Mucosa of gallbladder (tissue), 1 donor: ENCODE results near the gene NSUN7. TPM values are rescaled to one million over a fixed set of nuclear protein-coding genes. Genes with fewer than 3 reads are reported as not detected.
"Not testable (repeated sequence)": the region's sequence is repeated elsewhere in the genome, so short reads cannot be mapped to it uniquely, and the experiment has no call there.

Source experiments
- DNase-seq: peaks from one replicate; pipeline ENCODE4 v3.0.0-alpha.2; 2020; ENCODE audit warnings: low spot score
- total RNA-seq: library from RNA; stranded (reverse); gene quantifications from one replicate; pipeline ENCODE4 v1.2.1, GENCODE V29; 2021
- donor health status: DM: no; HTN: no; CAD: no.

Gene NSUN7
- total RNA-seq, 1 donor from 2014 or later: 5.6 TPM

DNA sequence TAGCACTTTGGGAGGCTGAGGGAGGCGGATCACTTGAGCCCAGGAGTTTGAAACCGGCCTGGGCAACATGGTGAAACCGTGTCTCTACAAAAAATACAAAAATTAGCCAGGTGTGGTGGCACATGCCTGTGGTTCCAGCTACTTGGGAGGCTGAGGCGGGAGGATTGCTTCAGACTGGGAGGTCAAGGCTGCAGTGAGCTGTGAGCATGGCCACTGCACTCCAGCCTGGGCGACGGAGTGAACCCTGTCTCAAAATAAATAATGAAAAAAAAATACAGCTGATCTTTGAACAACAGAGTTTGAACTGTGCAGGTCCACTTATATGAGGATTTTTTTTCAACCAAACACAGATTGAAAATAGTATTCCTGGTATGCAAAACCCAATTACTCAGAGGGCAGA is 67.4 kb downstream of the NSUN7 start:
- not testable (repeated sequence) for DNase-seq

DNA sequence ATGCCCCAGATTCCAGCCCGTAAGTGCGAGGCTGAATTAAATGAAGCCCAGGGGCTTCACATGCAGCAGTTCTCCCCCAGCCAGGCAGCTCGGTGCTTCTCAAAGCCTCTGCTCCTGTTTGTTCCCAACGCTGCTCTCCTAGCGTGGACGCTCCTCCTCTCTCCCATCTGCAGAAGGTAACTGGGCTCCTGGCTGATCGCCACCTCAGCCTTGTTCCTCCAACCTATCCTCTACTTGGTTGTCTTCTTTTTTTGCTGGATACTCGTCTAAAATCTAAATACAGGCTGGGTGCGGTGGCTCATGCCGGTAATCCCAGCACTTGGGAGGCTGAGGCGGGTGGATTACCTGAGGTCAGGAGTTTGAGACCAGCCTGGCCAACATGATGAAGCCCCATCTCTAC is 70.3 kb downstream of the NSUN7 start:
- no peak for DNase-seq

DNA sequence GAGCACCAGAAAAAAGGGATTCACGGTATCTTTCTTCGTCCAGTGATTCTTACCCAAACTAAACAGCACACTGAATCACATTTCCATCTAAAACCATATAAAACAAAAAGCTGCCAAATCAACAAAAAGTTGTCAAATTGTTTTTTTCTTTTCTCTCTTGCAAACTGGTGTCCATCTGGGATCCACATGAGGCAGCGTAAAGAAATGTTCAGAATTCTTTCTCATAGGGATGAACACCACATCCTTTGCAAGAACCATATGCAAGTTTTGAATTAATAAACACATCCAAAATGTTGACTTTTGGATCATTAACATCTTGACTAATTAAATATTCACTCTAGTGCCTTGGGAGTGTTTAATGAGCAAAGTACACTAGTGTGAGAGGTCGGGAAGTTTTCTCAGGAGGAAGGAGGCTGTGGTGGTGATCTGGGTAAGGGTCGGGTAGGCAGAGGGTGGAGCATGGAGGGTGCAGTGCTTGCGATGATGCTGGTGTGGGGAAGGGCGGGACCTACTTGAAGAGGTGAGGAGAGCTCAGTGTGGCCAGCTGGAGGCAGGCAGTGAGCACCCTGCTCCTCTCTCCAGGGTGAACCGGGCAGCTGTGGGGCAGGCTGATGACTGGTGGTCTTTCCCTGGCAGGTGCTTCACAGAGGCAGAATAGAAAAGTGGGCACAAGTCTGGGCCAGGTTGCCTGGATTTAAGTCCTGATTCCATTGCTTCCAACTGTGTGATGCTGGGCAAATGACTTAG is 72.8 kb downstream of the NSUN7 start:
- no peak for DNase-seq

DNA sequence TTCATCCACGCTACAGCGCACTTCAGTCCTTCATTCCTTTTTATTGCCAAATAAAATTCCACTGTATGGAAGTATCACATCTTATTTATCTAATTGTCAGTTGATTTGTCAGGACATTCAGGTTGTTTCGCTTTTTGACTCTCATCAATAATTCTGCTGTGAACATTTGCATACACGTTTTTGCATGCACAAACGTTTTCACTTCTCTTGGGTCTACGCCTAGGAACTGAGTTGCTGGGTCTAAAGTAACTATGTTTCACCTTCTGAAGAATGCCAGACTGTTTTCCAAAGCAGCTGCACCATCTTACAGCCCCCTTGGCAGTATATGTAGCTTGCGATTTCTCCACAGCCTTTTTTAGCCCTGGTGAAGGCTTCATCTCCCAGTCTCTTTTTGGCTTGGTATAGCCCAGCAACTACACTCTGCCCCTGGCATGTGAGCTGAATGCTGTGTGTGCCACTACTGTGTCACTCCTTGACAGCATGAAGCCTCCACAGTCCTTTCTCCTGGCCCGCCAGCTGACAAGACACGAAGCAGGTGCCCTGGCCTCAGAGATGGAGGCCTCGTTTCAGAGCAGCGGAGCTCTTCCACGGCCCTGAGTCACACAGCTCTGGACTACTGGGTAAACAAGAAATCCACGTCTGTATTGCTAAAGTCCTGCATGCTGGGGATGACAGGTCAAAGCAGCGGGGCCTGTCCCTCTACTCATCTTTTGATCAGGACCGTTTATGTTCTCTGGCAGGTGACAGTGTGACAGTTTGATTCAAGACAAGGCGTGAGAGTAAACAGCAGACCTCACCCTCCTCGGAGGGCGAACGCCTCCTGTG is 75.5 kb downstream of the NSUN7 start:
- no peak for DNase-seq

DNA sequence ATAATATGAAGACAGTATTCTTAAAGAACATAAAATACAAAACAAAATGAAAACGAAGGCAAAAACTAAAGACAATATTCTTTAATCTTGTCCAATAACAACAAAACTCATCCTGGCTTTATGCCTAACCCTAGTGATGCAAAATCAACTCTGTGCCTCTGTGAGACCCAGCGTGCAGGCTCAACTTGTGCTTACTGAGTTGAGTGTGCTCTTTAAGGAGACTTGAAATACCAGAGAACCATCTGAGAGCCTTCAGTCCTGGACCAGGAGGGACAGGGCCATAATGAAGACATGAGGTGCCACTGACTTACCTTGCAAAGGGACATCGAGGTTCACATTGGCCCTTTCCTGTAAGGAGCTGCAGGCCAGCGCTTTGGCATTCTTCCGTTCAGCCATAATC is 77.1 kb downstream of the NSUN7 start:
- no peak for DNase-seq

DNA sequence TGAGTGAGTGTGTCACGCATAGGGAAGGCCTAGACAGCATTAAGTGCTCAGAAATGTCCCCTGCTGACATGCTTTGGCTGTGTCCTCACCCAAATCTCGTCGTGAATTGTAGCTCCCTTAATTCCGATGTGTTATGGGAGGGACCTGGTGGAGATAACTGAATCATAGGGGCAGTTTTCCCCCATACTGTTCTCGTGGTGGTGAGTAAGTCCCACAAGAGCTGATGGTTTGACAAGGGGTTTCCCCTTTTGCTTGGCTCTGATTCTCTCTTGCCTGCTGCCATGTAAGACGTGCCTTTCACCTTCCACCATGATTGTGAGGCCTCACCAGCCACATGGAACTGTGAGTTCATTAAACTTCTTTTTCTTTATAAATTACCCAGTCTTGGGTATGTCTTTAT is 78.0 kb downstream of the NSUN7 start:
- no peak for DNase-seq

DNA sequence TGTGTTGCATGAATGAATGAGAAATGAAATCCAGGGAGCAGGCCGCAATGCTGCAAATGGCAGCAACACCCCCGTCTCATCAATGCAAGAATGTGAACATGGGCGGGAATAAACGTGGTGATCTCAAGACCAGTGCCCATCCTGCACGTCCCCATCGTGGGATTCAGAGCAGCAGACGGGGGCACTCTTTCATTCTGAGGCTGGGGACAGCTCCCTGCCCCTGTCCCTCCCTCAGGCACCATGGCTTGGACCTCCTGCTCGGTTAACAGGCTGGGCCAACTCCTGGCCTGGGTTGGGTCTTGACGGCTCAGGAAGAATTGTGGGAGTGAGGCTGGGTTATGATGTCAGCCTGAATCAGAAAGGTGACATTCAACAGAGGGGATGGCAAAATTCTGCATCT is 78.9 kb downstream of the NSUN7 start:
- DNase-seq: no peak

DNA sequence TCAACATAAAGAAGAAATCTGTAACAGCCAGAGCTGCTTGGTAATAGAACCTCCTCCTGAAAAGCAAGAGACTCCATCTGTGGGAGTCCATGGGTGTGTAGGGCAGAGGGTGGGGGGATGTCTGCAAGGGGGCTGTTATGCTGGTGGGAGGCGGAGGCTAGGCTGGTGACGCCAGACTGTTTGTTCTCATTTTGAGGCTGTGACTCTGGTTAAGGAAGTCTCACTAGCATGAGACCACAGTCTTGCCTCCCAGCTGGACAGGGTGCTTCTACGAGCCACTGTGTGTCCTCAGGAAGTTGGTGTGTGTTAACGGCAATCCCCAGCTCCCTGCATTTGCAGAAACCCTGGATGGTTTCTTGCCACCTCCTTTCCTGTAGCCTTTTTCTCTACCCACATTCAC is 79.8 kb downstream of the NSUN7 start:
- DNase-seq: no peak

DNA sequence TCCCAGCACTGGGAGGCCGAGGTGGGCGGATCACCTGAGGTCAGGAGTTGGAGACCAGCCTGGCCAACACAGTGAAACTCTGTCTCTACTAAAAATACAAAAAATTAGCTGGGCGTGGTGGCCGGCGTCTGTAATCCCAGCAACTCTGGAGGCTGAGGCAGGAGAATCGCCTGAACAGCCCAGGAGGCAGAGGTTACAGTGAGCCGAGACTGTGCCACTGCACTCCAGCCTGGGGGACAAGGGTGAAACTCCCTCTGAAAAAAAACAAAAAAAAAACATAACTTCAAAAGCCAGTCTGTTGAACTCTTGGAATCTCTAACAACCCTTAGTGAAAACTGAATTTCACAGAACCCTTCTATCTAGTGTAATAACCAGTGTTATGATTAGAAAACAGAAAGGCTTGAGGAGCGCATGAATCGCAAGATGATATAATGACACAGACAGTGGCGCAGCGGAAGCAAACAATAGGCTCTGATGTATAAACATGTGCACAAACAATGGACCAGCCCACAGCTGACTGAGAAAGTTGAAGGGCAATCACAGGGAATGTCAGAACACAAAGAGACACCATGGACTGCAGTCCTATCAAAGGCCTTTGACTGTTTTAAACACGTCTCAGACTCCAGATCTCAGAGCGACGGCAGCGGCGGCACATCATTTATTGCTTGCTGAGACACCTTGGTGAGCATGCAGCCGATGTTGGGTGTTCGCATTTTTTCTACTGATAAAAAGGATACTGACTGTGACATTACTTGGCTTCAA is 81.6 kb downstream of the NSUN7 start:
- no peak for DNase-seq

DNA sequence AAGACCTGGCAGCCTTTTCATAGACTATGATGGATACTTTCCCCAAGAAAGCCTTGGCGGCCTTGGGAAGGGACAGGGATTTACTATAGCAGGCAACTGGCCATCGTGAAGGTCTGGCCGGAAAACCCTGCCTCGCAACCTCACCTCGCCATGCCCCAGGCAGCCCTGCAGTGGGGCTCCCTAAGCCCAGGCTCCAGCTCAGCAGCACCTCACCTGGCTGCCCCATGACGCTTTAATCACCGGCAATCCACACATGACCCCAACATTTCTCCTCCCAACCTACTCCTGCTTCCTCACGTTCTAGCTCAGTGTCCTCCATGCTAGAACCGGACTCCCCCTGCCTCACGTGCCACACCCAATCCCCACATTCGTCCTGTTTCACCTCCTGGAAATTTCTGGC is 82.4 kb downstream of the NSUN7 start:
- no peak for DNase-seq

DNA sequence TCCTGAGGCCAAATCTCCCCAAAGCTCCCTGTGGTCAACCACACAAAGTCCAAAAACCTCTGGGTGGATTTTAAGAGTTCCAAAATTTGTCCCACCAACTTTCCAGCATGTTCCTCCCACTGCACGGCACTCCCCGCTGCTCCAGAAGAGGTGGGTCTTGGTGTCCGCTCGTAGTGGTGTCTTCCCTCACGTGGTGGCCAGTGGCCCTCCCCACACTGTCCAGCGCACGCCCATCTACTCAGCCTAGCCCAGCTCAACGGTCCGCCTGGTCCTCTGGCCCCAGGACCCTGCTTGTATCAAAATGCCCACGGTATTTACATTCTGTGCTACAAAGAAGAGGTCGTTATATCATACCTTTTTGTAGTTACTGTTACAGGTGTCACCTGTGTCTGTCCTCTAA is 83.5 kb downstream of the NSUN7 start:
- DNase-seq: no peak

DNA sequence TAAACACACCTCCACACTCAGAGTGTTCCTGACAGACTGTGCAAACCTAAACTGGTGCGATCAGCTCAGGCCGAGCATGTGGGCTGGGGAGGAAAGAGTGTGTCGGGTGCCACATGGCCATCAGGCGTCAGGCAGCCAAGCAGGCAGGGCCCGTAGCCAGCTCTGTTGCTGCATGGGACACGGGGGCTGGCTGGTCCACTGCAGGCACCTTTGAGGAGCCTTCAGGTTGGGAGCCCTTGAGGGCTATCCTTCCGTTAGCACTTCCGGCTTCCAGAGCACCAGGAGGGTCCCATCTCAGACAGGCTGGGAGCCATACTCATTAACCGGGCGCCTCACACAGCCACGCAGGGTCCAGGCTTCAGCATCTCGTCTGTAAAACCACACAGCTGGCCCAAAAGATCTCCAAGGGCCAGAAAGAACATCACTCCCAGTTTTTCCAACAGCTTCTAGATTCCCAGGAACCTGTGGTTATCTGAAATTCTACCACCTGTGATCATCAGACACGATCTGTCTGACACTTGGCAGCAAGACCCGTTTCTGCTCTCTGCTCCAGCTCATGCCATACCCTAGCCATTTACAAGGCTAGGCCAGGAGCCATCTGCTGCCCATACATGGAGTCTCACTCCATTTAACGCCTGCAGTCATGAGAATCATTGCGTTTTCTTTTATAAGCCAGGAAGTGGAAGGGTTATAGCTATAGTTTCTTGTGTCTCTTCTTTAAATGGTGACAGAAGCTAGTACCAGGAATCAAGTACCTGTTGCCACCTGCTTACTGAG is 87.5 kb downstream of the NSUN7 start:
- DNase-seq: no peak

DNA sequence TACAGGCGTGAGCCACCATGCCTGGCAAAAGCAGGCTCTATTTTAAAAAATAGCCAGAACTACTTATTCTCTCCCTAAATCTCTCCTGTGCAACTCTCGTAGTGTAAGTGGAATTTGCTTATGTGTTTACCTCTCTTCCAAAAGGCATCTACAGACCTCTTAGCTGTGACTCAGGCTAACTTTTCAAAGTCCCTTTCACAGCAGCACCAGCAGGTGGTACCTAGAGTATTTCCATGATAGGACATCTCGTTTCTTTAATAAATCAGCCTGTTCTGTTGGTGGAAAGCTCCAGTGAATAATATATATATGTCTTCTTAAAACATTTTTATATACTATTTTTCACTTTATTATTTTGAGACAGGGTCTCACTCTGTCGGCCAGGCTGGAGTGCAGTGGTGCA is 89.0 kb downstream of the NSUN7 start:
- DNase-seq: no peak

DNA sequence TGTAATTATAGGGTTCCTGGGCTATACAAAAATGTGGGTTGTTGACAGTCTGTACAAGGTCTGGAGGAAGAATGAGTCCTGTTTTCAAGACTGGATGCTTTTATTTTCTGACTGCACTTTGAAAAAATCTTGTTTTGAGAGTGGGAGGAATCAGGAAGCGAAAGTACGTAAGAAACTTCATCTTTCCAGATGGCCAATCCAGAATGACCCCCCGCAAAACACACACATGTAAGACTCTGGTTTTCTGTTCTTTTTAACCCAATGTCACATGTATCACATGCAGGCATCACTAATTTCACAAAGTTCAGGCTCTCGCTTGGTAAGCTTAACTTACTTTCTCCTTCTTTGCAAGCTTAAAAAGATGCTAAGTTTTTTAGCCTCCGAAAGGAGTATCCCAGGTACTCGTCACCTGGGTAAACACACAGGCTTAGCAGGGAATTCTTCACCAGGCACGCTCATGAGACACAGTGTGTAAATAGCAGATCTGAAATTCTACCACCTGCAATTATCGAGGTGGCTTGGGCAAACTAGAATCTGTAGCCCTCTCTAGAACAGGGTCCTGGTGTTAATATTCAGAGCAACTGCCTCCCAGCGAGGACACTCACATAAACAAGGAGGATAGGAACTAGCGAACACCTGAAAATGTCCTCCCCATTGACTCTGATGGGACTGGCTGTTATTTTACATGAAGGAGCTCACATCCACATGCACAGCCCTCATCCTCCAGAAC is 90.7 kb downstream of the NSUN7 start:
- DNase-seq: no peak

DNA sequence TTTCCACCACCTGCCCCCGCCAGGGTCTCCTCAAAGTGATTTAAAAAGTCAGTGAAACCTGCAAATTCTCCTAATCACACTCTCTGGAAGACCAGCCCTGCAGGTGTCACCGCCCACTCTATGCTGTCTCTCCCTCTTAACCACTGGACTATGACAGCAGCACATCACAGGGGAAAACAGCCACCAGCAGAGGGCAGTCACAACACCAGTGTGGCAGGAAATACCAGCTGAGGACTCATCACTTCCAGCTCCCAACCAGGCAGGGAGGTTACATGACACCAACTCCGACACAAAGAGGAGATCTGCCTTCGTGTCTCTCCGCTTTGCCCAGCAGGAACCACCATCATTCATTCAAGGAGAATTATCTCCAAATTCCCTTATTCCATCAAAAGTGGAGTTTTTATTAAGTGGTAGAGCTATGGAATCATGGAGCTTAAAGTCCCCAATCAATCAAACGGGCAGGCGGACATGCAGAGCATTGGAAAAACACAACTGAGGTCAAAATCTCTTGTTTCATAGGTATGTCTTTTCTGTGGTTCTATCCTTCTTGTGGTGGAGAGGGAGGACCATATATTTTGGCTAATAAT is 91.3 kb downstream of the NSUN7 start:
- DNase-seq: peak; percentile 62

DNA sequence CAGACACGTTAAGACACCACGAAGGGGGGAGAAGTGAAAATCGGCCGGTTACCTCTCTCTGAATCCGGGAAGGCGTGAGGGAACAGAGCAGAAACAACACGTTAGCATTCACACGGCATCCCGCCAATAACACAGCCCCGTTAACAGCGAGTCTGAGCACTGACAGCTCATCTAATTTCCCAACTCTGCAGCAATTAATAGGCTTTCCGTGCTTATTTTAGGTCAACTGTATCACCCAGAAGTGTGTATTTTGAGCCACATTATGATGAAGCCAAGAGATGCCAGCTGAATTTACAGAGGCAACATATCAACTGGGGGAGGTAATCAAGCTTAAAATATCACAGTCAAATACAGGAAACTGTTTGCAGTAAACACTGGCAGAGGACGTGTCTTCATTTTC is 92.6 kb downstream of the NSUN7 start:
- DNase-seq: no peak

DNA sequence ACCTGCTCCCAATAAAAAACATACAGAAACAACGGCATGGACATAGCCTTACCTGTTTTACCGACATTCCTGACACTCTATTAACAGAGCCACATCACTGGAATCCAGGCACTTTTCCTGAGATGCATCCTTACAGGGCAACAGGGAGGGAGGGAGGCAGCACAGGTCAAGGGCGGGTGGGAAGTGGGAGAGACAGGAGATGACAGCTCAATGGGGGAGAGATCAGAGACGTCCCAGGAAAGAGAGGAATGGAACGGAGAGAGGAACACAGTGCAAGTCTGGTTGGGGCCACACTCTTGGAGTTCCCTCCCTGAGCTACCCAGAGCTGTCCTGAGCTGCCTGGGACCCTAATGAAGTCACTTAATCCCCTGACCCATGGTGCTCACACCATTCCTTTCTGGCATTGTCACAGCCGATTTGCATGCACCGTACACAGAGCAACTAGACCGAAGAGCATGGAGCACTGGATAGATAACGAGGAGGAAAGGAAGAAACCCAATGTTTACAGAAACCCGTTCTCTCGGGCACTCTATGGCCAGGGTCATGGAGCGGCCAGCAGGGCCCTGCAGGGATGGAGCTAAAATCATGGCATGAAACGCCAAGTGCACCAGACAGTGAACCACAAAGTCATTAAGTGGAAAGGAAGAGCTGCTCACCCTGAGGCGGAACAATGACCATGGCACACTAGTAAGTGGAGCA is 93.1 kb downstream of the NSUN7 start:
- no peak for DNase-seq

DNA sequence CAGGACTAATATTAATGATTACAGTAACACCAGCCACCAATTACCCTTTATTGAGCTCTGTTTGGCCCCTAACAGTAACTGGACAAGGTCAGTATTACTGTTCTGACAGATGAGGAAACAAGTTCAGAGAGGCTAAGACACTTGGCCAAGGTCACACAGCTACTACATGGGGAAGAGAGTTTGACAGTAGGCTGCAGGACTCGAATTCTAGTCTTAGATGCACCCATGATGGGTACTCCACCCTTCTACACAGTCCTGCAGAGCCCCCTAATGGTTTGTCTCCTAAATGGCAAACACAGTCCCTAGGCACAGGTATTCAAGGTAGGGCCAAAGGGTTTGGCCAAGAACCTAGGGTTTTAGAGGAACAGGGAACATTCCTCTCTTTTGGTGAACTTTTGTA is 93.9 kb downstream of the NSUN7 start:
- no peak for DNase-seq

DNA sequence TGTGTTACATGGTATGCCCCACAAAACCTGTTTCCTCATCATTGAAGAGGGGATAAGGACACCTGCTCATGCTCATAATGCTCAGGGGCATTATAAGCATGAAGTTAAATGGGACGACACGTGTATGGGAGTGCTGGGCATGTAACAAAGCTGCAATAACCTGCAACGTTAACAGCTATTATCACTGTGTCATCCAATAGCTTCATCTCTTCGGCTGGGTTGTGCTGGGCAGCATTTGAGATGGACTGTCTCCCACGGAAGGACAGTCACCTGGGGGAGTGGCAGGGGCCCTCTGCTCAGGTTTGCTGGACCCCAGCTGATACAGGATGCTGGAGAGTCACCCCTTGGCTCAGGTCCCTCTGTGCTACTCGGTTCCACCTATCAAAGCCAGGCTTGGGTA is 94.5 kb downstream of the NSUN7 start:
- no peak for DNase-seq

DNA sequence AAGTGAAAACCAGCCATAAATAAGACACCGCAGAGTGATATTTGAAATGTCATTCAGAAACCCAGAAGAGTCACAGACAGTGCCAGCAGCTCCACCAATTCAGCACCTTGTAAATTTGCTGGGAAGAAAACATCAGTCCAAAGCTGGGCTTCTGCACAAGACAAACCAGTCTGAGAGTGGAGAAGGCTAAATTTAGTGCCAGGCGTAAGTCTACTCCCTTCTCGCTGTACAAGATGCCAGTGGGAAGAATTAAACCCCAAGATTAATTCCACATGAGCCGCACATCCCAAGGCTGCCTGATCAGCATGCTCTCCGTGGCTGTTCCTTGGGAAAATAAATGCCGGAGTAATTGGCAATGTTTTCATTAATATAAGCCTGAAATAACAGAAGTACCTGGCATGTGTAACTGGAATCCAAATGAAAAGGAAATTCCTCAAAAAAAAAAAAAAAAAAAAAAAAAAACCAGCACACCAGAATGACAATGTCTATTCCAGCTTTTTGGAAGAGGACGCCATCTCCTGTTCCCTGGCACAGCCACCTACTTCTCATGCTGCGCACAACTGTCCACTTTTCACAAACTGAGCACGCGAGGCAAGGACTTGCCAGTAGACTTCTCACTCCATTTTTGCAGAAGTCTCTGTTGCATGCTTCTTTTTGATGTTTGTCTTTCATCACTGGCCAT is 95.5 kb downstream of the NSUN7 start:
- no peak for DNase-seq
